Stimulated activated CD8-positive, alpha-beta memory T cell treated with anti-CD3 and anti-CD28 coated beads, Interleukin-7, amount 100 ng/mL, for 4 hours (primary cell): Measurements from ENCODE around the gene CGB7.
"Not testable (repeated sequence)": the region's sequence is repeated elsewhere in the genome, so short reads cannot be mapped to it uniquely, and the experiment has no call there.

Experiments used
- DNase-seq, 2 donors: peaks; one replicate each; pipeline ENCODE4 v3.0.0-alpha.2; 2020; ENCODE audit warnings: low read depth in 2 of 2

CGB7 gene

GRCh38 chr19:49042177-49042576, 15.4 kb downstream of the CGB7 start:
- DNase-seq: no peak

- DNase-seq: not testable (repeated sequence)
Measured at GRCh38 chr19:49039736-49040135, 17.8 kb downstream of the CGB7 start.

- not testable (repeated sequence) for DNase-seq
Measured at GRCh38 chr19:49038557-49039276, 18.8 kb downstream of the CGB7 start.

- DNase-seq: not testable (repeated sequence)
Measured at GRCh38 chr19:49038111-49038510, 19.4 kb downstream of the CGB7 start.

GRCh38 chr19:49036815-49037214, 20.7 kb downstream of the CGB7 start, which contains the start of gene CGB1:
Gene CGB1, minus strand, starts transcription at chr19:49036895. Its CDS starts 184 bp downstream, at chr19:49036711.
- not testable (repeated sequence) for DNase-seq

GRCh38 chr19:49031642-49032301, 25.8 kb downstream of the CGB7 start, which contains the start of gene CGB2:
Gene CGB2, plus strand, starts transcription at chr19:49031890. Its CDS starts 206 bp downstream, at chr19:49032096.
- DNase-seq: peak in 1 of 2 donors; percentile 45

- not testable (repeated sequence) for DNase-seq
Measured at GRCh38 chr19:49030323-49030722, 27.2 kb downstream of the CGB7 start.

GRCh38 chr19:49029749-49030148, 27.8 kb downstream of the CGB7 start:
- not testable (repeated sequence) for DNase-seq

GRCh38 chr19:49028686-49029085, 28.9 kb downstream of the CGB7 start:
- not testable (repeated sequence) for DNase-seq

GRCh38 chr19:49025599-49025998, 31.9 kb downstream of the CGB7 start:
- not testable (repeated sequence) for DNase-seq

GRCh38 chr19:49025088-49025487, 32.5 kb downstream of the CGB7 start:
- DNase-seq: not testable (repeated sequence)

- DNase-seq: not testable (repeated sequence)
Measured at GRCh38 chr19:49024233-49024632, 33.3 kb downstream of the CGB7 start, which contains the start of gene CGB3. Gene CGB3, minus strand, starts transcription at chr19:49024333. Its CDS starts 362 bp downstream, at chr19:49023971.

- DNase-seq: no peak
Measured at GRCh38 chr19:49022116-49022515, 35.4 kb downstream of the CGB7 start.

- DNase-seq: no peak
Measured at GRCh38 chr19:49020931-49021895, 36.3 kb downstream of the CGB7 start.

- DNase-seq: no peak
Measured at GRCh38 chr19:49020342-49020741, 37.2 kb downstream of the CGB7 start.

GRCh38 chr19:49019242-49019932, 38.2 kb downstream of the CGB7 start:
- peak in 1 of 2 donors; percentile 43 for DNase-seq

- DNase-seq: not testable (repeated sequence)
Measured at GRCh38 chr19:49018388-49019241, 38.9 kb downstream of the CGB7 start.

GRCh38 chr19:49017666-49018351, 39.7 kb downstream of the CGB7 start:
- DNase-seq: peak in 1 of 2 donors; percentile 53

GRCh38 chr19:49017041-49017665, 40.4 kb downstream of the CGB7 start, which contains the start of gene LHB:
Gene LHB, minus strand, starts transcription at chr19:49017091. Its CDS starts 10 bp downstream, at chr19:49017081.
- DNase-seq: no peak
